ENCODE measurements around the gene MAP3K12. TPM values are rescaled to one million over a fixed set of nuclear protein-coding genes. Genes with fewer than 3 reads are reported as not detected.

The MAP3K12 gene
- total RNA-seq, 4 donors from 2014 or later = 5.1 to 30.7 (median 24.6) TPM

DNA sequence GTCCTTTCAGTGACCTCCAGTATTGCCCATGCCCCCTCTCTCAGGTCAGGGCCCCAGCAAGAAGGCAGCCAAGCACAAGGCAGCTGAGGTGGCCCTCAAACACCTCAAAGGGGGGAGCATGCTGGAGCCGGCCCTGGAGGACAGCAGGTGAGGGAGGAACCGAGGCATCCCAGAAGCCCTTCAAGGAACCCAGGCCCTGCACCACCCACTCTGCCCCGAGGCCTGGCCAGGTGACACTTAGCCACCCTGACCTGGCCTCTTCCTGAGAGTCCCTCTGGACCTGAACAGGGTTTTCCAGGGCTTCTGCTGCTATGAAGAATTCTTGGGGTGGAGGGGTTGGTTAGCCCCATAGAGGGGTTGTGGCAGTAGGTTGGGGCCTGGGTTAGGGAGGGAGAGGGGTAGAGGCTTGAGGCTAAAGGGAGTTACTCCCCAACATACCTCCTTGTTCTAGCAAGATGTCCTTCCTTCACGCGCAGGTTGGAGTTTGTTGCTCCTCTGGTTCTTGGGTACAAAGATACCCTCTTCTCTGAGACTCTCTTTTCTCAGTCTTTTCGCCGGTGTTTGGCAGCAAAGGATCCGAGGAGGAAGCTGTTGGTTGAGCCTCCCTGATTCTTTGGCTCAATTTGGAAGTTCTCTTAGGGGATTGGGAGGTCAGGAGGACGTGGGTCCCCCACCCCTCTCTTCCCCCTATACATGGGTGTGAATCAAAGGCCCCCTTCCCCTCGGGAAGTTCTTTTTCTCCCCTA, 3.9 kb upstream of the MAP3K12 start:
- TF ChIP-seq, protein P1, sequence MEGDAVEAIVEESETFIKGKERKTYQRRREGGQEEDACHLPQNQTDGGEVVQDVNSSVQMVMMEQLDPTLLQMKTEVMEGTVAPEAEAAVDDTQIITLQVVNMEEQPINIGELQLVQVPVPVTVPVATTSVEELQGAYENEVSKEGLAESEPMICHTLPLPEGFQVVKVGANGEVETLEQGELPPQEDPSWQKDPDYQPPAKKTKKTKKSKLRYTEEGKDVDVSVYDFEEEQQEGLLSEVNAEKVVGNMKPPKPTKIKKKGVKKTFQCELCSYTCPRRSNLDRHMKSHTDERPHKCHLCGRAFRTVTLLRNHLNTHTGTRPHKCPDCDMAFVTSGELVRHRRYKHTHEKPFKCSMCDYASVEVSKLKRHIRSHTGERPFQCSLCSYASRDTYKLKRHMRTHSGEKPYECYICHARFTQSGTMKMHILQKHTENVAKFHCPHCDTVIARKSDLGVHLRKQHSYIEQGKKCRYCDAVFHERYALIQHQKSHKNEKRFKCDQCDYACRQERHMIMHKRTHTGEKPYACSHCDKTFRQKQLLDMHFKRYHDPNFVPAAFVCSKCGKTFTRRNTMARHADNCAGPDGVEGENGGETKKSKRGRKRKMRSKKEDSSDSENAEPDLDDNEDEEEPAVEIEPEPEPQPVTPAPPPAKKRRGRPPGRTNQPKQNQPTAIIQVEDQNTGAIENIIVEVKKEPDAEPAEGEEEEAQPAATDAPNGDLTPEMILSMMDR (IDR thresholded peaks at IDR 0.05; ENCODE audit: low read depth) = no peak

- TF ChIP-seq, protein P1 (IDR thresholded peaks at IDR 0.05; ENCODE audit: low read depth) = no peak
Observed at GRCh38 chr12:53502331-53502730, 3.1 kb upstream of the MAP3K12 start.

DNA sequence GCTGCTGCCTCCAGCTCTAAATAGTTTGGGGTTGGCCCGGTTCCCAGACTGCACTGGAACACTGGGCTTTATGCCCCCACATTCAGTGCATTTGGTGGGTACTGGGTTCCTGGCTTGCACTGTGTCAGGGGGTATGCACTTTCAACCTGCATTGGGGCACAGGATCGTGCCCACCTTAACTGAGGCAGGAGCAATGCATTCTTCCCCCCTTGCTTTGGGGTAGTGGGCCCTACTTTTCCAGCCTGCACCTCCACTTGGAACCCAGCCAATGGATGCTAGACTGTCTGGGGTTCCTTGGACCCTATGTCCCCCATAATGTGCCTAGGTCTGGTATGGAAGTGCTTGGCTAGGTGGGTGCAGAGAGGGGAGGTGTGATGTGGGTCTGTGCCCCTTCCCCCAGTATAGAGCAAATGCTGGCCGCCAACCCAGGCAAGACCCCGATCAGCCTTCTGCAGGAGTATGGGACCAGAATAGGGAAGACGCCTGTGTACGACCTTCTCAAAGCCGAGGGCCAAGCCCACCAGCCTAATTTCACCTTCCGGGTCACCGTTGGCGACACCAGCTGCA, 2.4 kb upstream of the MAP3K12 start:
- TF ChIP-seq, protein P1 (IDR thresholded peaks at IDR 0.05; ENCODE audit: low read depth) = no peak

DNA sequence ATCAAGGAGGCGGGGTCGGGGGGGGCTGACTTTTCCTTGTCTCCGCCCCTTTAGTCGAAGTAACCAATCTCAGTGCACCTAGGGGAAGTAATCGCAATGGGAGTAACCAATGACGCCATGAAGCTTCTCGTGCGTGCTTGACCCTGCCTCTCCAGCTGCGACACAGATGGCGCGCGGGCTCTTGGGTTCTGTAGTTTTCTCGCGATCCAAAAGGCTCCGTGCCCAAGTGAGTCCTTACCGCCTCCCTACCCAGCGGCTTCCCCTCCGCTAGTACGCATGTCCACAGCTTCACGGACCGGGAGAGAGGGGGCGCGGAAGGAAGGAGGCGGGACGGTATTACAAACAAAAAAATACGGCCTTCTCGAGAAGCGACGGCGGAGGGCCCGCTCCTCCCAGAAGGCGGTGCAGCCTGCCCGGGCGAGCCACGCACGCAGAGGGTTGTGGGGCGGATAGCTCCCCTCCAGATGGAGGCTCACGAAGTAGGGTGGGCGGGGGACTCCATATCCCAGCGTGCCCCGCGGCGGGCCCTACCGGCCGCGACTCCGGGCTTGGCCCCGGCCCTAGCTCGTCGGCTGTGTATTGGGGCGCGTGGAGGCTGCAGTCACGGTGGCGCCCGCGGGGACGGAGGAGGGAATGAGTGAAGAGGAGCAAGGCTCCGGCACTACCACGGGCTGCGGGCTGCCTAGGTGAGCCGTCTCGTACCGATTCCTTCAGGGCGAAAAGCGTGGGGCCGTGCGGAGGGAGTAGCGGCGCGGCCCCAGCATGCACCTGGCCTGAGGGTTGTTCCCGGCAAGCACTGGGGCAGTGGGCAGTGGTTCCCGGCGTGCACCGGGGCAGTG, 1.7 kb upstream of the MAP3K12 start, which contains the start of gene TARBP2:
TSS of gene TARBP2 (plus strand) at position 508 of the 839 bp plus-strand sequence. CDS start at position 634, 126 bp downstream.
- TF ChIP-seq, protein P1 (IDR thresholded peaks at IDR 0.05; ENCODE audit: low read depth) = no peak

DNA sequence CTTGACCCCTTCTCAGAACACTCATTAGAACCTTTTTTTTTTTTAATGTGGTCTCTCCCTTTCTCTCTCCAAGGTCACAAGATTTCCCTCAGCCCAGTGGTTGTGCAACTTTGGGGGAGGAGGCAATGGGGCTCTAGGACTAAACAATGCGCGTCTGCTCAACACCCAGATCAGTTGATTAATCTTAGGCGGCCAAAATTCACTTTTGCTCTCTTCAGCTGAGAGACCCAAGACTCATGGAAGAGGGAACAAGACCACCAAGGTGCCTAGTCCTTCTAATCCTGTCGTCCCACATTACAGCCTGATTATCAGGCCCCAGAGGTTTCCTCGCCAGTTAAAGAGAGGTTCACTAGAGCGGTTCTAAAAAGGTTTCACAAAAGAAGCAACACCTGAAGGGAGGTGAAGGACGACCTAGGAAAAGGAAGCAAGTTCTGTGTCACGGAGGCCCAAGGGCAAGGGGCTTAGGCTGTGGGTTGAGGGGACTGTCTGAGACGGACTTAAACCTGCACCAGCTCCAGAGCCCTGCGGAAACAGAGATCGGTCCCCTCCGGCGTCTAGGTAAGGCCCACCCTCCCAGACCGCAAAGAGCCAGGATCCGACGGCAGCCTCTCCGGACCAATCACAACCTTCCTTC, 1.0 kb upstream of the MAP3K12 start:
- TF ChIP-seq, protein P1 (IDR thresholded peaks at IDR 0.05; ENCODE audit: low read depth) = no peak

GRCh38 chr12:53498235-53498630, 1.0 kb downstream of the MAP3K12 start:
- TF ChIP-seq, protein P1 (IDR thresholded peaks at IDR 0.05; ENCODE audit: low read depth) = no peak
